HG02884 (cell line): ENCODE results near the gene TMPRSS5.
A peak's percentile ranks its signal among the peaks of the same experiment; 100 is the strongest.
"Not testable (repeated sequence)": the region's sequence is repeated elsewhere in the genome, so short reads cannot be mapped to it uniquely, and the experiment has no call there.

Experiments used
- ATAC-seq: cut with Tn5 transposase; IDR thresholded peaks from one replicate; pipeline ENCODE4 v1.9.1; 2021; ENCODE audit warnings: mild to moderate bottlenecking, moderate library complexity; ENCODE audit not compliant: unreplicated experiment

The TMPRSS5 gene

GRCh38 chr11:113697756-113698407 lies 8.2 kb downstream of the TMPRSS5 start:
- ATAC-seq, result no peak

GRCh38 chr11:113697111-113697510 lies 9.0 kb downstream of the TMPRSS5 start:
- no peak for ATAC-seq

GRCh38 chr11:113695207-113695606 lies 10.9 kb downstream of the TMPRSS5 start:
- no peak for ATAC-seq

DNA sequence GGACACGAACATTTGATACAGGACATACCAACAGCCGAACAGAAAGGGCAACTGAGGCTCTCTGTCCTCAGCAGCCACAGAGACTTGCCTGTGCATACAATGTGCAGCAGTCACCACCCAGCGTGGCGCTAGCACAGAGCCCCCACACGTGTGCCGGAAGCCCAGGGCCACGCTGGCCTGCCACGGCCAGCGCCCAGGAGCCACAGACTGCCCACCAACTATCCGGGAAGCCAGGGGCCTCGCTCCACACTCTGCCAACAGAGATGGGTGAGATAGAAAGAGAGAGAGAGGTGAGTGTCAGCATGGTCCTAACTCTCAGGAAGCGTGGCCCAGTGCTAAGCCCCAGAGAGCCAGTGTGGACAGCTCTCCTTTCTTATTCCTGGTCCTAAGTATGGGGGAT lies 11.7 kb downstream of the TMPRSS5 start:
- no peak for ATAC-seq

DNA sequence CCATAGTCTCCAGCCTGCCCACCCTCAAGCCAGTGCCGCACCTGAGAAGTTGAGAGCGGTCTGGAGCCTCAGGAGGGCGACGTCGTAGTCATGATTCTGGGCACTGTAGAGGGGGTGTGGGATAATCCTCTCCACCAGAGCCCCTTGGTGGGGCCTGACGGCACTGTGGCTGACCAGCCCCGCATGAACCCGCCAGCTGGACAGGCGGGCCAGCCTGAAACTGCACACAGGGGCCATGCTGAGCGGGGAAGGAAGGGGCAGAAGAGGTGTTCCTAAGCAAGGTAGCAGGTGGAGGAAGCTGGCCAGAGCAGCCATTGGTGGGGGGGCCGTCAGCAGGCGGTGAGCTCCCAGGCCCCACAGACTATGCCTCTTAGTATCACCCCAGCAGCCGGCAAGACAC lies 13.1 kb downstream of the TMPRSS5 start:
- ATAC-seq, result no peak

DNA sequence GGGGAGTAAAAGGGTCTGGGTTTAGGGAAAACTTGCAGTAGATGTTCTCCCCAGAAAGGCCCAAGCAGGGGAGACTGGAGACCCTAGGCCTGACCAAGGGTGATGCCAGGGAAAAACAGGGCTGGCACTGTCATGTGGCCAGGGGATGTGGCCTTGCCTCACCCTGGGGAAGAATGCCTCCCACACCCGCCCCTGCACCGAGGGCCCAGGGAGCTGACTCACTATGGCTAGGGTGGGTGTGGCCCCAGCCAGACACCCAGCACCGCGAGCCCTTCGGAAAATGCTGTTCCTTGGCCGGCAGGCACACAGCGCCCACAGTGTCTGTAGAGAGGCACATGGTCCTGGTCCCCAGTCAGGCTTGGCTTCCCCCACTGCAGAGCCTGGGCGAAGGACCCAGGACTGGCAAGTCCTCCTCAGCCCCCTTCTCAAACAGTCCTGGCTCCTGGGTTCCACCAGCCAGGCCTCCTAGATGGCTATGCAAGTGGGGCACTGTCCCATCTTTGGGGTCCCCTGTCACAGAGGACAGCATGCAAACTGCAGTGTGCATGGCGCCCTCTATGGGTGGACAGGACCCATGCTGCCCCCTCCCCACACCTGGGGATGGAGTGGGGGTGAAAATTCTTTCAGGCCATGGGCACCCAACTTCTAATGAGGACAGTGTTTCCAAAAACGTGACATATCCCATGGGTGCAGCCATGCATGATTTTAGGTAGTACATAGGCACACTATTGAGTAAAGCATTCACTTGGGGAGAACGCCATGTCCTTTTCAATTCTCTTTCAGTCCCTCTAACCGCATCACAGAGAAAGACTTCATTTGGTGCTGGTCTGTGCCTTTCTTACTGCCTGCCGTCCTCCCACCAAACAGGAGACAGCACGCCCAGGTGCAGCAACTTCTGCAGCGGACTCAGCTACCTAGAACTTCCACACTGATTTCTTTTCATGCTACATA lies 15.2 kb downstream of the TMPRSS5 start:
- ATAC-seq, result no peak

DNA sequence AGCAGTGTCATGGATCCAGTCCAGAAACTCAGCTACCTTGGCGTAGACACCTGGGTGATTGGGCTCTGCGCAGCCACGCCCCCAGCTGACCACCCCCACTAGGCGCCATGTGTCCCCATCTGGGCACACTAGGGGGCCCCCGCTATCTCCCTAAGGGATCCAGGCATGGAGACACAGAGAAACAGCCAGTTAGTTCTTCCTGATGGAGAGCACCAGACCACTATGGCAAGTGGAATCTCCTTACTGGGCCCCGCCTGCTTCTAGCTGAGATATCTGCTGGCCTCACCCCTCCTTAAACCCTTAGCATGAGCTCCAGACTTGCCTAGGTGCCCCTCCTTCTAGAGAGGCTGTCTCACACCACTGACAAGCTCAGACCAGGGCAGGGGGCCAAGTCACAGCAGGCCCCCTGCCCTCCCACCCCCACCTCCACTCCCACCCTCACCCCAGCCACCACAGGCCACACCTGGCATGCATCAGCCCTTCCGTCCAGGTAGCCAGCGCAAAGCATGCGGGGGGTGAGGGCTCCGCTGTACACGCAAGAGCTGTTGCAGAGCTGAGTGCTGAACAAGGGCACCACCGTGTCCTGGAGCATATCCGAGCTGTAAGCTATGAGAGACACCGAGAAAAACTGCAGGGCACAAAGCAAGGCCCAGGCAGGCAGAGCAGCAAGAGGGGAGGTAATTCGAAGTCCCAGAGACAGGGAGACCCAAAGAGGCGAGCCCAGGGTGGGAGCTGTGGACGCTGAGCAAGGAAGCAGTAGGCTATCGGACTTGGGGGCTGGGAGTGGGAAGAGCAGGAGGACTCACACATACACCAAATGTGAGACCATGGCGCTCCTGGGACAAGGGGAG lies 16.1 kb downstream of the TMPRSS5 start:
- ATAC-seq, result no peak

DNA sequence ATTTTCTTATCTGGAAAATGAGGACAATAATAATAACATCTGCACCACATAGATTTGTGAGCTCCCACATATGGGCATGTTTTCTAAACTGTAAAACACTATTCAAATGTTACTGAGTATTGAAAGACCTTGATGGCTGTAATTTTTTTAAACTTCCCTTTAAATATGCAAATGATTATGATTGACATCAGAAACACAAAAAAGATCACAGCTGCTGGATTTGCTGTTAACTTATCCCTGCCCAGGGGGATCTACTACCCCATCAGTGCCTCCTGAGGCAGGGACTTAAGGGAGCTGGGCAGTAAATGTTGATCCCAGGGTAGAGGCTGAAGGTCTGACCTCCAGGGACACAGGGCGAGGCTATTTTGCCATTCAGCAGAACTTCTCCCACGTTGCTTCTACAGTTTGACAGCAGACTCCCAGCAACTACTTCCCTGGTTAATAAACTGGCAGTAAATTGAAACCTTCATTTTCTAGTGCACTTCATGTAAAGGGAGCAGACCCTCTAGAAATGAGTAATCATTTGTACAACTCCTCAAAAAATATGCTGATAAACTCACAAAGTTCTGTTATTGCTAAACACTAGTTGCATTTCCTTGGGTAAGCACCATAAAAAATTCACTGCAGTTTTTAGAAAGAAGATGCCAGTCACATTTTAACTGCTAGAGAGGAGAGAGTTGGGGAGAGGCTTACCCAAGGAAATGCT lies 20.3 kb downstream of the TMPRSS5 start:
- ATAC-seq, result no peak

- ATAC-seq, result no peak
These were observed 21.6 kb downstream of the TMPRSS5 start for GRCh38 chr11:113684496-113684895.

DNA sequence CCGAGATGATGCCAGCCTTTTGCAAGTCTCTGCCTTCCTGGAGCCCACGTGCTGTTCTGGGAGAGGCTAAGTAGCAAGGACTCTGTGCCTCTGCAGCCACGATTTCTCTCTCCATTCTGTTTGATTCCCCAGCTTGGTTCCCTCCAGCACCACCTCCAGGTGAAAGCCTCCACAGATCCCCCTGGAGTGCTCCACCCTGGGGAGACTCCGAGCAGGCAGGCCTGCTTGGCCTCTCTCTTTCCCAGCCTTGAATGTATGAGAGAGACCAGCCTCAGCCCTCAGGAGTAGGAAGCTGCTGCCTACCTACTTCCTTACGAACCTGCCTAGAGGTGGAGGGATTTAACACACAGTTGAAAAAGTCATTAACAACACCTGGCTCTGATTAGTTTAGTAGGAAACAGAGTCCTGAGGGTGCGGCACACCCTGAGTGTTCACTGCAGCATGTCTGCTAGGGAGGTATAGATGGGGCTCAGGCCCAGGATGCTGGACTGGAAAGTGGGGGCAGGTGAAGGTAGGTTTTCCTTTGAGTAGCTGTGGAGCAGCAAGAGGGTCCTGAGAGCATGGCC lies 22.5 kb downstream of the TMPRSS5 start:
- ATAC-seq, result no peak

DNA sequence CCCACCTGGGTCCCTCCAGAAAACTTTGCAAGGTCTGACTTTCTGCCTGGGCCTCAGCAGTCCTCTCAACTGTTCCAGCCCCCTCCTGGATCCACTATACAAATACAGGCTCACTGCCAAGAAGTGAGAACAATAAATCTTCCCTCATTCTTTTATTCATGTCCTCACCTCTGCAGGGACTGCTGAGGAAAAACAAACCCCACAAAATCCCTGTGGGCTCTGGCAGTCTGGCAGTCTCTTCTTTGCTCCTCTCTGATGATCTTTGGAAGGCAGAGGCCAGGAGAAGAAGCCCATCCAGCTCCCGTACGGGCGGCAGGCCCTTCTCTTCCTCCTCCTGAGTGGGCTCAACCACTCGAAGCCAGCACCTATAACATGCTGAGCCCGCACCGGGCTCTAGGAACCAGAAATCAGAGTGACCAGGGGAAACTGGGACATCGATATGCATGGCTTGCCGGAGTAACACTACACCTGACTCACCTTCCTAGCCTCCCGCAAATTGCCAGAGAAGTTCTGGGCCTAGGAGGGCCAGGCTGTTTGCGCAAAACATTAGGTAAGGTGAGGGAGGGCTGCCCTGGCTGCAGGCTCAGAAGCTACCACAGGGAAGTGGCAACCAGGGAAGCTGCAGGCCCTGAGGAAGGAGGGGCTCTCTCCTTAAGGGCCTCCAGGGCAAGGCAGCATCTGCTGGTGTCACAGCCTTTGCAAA lies 24.2 kb downstream of the TMPRSS5 start:
- no peak for ATAC-seq

GRCh38 chr11:113681282-113681681 lies 24.8 kb downstream of the TMPRSS5 start:
- ATAC-seq, result no peak

GRCh38 chr11:113677685-113678084 lies 28.4 kb downstream of the TMPRSS5 start:
- ATAC-seq, result no peak

DNA sequence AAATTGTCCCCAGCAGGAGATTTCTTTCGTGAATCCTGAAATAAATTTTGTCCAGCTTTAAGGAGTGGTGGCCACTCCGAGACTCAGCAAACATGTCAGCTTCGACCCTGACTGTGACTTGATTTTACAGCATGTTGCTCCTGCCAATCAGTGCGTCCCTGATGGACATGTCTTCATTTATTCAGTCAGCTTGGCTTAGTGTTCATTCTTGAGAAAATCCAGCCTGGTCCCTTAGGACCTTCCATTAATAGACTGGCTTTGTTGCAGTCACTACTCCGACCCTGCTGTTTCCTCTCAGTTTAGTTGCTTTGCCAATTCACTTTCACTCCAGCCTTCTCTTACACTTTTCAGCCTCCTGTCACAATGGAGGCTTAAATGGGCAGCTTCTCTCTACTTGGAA lies 30.5 kb downstream of the TMPRSS5 start:
- ATAC-seq, result no peak

GRCh38 chr11:113675003-113675561 lies 31.0 kb downstream of the TMPRSS5 start:
- peak; percentile 92 for ATAC-seq

DNA sequence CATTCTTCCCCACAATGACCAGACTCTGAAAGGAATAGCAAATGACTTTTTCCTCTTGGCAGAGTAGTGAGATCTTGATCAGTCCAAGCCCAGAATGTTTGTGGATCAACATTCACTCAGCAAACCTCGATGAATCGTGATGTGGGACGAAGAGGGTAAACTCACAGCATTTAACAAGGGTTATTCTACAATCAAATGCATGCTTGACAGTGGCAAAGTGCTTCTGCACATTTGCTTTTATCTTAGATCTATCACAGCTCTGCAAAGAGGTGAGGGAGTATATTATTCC lies 31.8 kb downstream of the TMPRSS5 start:
- no peak for ATAC-seq

DNA sequence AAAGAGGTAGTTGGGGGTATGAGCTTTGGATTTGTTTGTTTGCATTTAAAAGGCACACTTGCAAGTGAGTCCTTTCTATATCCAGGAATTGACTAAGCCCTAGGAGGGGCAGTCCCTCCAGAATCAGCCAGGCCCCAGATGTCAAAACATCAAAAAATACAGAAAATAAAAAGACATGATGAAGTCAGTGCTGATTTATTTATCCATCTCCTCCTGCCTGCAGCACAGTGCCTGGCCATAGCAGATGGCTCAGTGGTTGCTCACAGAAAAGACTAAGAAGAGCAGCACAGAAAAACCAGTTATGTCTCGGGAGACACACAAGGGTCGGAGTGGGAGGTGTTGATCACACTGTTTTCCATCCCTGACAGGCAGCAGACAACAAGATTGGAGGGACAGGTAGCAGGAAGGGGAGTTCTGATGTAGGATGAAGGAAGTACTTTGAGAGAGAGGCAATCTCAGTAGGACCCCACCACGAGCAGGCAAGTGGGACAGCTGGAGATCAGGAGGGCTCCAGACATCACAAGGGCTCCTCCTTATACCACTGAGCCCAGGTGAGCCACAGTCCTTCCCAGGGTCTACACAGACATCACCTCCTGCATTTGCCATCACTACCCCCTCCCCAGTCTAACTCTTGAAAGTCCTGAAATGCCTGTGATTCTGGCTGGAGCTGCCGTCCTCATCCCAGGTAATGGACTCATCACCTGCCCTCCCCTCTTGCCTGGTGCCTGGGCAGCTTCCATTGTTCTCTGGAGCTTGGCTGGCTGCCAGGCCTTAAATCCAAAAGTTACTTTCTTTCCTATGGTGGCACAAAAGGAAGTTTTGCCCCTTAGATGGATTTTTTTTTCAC lies 32.3 kb downstream of the TMPRSS5 start:
- ATAC-seq, result no peak

DNA sequence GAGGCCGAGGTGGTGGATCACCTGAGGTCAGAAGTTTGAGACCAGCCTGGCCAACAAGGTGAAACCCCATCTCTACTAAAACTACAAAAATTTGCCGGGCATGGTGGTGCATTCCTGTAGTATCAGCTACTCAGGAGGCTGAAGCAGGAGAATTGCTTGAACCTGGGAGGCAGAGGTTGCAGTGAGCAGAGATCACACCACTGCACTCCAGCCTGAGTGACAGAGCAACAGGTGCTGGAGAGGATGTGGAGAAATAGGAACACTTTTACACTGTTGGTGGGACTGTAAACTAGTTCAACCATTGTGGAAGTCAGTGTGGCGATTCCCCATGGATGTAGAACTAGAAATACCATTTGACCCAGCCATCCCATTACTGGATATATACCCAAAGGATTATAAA lies 34.2 kb downstream of the TMPRSS5 start:
- ATAC-seq, result not testable (repeated sequence)

DNA sequence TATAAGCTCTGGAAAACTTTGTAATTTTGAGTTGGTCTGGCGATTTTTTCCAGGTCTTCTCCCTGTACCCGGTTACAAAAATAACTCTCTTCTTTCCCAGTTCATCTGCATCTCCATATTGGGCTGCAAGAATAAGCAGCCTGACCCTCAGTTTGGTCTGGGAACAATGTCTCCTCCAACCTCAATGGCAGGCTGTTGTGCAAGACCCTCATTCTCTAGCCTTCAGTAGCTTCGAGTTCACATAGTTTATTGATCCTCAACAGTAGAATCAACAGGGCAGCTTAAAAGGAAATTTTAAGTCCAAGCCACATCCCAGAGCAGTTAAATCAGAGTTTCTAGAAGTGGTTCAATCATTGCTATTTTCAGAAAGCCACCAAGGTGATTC lies 35.3 kb downstream of the TMPRSS5 start:
- ATAC-seq, result no peak
